ENCODE results near the gene PCDHA10. TPM values are rescaled to one million over a fixed set of nuclear protein-coding genes. Genes with fewer than 3 reads are reported as not detected.
"Not testable (repeated sequence)": the region's sequence is repeated elsewhere in the genome, so short reads cannot be mapped to it uniquely, and the experiment has no call there.

Gene PCDHA10
- total RNA-seq, 4 donors from 2014 or later = 0.78 to 4.4 (median 2.4) TPM

DNA sequence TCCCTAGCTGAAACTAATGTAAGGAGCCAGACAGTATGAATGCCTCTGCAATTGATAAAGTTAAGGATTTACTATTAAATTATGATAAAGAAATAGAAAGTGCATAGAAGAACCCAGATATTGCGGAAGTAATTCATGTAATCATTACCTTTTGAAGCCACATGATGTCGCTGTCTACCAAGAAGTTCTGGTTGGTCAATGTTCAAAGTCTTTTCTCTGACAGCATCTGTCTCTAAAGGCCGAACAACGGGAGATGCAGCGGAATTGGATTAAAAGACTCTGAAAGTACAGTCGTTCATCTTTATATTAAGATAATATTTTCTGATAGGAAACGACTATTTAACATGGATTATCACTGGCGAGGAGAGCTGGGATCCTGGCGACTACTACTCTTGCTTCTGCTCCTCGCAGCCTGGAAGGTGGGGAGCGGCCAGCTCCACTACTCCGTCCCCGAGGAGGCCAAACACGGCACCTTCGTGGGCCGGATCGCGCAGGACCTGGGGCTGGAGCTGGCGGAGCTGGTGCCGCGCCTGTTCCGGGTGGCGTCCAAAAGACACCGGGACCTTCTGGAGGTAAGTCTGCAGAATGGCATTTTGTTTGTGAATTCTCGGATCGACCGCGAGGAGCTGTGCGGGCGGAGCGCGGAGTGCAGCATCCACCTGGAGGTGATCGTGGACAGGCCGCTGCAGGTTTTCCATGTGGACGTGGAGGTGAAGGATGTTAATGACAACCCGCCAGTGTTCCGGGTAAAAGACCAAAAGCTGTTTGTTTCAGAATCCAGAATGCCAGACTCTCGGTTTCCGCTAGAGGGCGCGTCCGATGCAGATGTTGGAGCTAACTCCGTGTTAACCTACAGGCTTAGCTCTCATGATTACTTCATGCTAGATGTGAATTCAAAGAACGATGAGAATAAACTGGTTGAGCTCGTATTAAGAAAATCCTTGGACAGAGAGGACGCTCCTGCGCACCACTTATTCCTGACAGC, 14.4 kb upstream of the PCDHA10 start, which contains the start of gene PCDHA8:
TSS of gene PCDHA8 (plus strand) at position 210 of the 985 bp plus-strand sequence. CDS start at position 345, 135 bp downstream.
- Histone ChIP-seq H3K27me3 (no peaks in the 10 kb centered on the region), H3K36me3 (no peaks in the 10 kb centered on the region), H3K27ac (no peak within 1 kb of the TSS), H3K4me3 (no peak within 1 kb of the TSS), H3K9me3 (peaks cover 0 to 48% (median 6%) of the 10 kb centered on the region in 4 donors), H3K4me1 (no peaks in the 10 kb centered on the region)
- TF ChIP-seq, protein P1, sequence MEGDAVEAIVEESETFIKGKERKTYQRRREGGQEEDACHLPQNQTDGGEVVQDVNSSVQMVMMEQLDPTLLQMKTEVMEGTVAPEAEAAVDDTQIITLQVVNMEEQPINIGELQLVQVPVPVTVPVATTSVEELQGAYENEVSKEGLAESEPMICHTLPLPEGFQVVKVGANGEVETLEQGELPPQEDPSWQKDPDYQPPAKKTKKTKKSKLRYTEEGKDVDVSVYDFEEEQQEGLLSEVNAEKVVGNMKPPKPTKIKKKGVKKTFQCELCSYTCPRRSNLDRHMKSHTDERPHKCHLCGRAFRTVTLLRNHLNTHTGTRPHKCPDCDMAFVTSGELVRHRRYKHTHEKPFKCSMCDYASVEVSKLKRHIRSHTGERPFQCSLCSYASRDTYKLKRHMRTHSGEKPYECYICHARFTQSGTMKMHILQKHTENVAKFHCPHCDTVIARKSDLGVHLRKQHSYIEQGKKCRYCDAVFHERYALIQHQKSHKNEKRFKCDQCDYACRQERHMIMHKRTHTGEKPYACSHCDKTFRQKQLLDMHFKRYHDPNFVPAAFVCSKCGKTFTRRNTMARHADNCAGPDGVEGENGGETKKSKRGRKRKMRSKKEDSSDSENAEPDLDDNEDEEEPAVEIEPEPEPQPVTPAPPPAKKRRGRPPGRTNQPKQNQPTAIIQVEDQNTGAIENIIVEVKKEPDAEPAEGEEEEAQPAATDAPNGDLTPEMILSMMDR (IDR thresholded peaks at IDR 0.05) = no peak
- TF ChIP-seq EP300 (IDR thresholded peaks at IDR 0.05) = no peak
- TF ChIP-seq POLR2A (IDR thresholded peaks at IDR 0.05) = no peak
- 23 to 30% methylated on average over 32 to 47 of the region's 47 CpGs for WGBS, 2 donors
- DNase-seq (ENCODE audit: low spot score in 2 of 2) = no peak

DNA sequence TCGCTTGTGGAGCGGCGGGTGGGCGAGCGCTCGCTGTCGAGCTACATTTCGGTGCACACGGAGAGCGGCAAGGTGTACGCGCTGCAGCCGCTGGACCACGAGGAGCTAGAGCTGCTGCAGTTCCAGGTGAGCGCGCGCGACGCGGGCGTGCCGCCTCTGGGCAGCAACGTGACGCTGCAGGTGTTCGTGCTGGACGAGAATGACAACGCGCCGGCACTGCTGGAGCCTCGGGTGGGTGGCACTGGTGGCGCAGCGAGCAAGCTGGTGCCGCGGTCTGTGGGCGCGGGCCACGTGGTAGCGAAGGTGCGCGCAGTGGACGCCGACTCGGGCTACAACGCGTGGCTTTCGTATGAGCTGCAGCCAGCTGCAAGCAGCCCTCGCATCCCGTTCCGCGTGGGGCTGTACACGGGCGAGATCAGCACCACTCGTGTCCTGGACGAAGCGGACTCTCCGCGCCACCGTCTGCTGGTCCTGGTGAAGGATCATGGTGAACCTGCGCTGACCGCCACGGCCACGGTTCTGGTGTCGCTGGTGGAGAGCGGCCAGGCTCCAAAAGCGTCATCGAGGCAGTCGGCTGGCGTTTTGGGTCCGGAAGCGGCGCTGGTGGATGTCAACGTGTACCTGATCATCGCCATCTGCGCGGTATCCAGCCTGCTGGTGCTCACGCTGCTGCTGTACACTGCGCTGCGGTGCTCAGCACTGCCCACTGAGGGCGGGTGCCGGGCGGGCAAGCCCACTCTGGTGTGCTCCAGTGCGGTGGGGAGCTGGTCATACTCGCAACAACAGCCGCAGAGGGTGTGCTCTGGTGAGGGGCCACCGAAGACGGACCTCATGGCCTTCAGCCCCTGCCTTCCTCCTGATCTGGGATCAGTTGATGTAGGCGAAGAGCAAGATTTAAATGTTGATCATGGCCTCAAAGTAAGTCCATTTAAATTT, 12.6 kb upstream of the PCDHA10 start:
- no peak overlapping the region for H3K27ac ChIP-seq
- 44 to 50% methylated on average over 47 to 80 of the region's 87 CpGs for WGBS, 2 donors
- TF ChIP-seq EP300 (IDR thresholded peaks at IDR 0.05) = no peak
- TF ChIP-seq, protein P1 (IDR thresholded peaks at IDR 0.05) = no peak
- no peaks in the 10 kb centered on the region for H3K36me3 ChIP-seq
- DNase-seq (ENCODE audit: low spot score in 2 of 2) = no peak
- no peak overlapping the region for H3K4me3 ChIP-seq
- no peaks in the 10 kb centered on the region for H3K4me1 ChIP-seq
- peaks cover 0 to 50% (median 6%) of the 10 kb centered on the region in 4 donors for H3K9me3 ChIP-seq
- H3K27me3 ChIP-seq = no peaks in the 10 kb centered on the region

DNA sequence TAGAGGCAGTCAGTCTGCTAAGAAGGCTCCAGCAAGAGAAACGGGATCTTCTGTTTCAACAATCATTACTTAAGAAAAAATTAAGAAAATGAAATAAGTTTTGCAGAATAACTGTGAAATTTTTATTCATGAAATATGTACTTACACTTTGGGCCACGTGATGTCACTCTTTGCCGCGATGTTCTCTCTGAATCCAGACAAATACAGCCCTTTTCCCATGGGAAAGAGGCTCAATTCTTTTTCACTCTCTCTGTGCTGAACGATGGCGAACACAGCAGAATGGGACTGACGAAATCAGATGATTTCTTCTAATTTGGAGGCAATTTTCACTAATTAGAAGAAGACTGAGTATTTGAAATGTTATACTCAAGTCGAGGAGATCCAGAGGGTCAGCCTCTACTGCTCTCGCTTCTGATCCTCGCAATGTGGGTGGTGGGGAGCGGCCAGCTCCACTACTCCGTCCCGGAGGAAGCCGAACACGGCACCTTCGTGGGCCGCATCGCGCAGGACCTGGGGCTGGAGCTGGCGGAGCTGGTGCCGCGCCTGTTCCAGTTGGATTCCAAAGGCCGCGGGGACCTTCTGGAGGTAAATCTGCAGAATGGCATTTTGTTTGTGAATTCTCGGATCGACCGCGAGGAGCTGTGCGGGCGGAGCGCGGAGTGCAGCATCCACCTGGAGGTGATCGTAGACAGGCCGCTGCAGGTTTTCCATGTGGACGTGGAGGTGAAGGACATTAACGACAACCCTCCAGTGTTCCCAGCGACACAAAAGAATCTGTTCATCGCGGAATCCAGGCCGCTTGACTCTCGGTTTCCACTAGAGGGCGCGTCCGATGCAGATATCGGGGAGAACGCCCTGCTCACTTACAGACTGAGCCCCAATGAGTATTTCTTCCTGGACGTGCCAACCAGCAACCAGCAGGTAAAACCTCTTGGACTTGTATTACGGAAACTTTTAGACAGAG, 7.3 kb upstream of the PCDHA10 start, which contains the start of gene PCDHA9:
TSS of gene PCDHA9 (plus strand) at position 244 of the 964 bp plus-strand sequence. CDS start at position 358, 114 bp downstream.
- H3K27ac ChIP-seq; H3K36me3 ChIP-seq; H3K27me3 ChIP-seq; H3K4me1 ChIP-seq; H3K4me3 ChIP-seq; DNase-seq (ENCODE audit: low spot score in 2 of 2): not testable (repeated sequence)
- WGBS, 2 donors = 23 to 25% methylated on average over 24 to 34 of the region's 48 CpGs
- peaks cover 0 to 62% (median 1%) of the 10 kb centered on the region in 4 donors for H3K9me3 ChIP-seq

DNA sequence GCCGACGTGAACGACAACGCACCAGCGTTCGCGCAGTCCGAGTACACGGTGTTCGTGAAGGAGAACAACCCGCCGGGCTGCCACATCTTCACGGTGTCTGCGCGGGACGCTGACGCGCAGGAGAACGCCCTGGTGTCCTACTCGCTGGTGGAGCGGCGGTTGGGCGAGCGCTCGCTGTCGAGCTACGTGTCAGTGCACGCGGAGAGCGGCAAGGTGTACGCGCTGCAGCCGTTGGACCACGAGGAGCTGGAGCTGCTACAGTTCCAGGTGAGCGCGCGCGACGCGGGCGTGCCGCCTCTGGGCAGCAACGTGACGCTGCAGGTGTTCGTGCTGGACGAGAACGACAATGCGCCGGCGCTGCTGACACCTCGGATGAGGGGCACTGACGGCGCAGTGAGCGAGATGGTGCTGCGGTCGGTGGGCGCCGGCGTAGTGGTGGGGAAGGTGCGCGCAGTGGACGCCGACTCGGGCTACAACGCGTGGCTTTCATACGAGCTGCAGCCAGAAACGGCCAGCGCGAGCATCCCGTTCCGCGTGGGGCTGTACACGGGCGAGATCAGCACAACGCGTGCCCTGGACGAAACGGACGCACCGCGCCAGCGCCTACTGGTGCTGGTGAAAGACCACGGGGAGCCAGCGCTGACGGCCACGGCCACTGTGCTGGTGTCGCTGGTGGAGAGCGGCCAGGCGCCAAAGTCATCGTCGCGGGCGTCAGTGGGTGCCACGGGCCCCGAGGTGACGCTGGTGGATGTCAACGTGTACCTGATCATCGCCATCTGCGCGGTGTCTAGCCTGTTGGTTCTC, 5.7 kb upstream of the PCDHA10 start:
- WGBS, 2 donors = 48 to 52% methylated on average over 52 to 97 of the region's 101 CpGs

More for the DNA sequence above, 5.7 kb upstream of the PCDHA10 start:
- not testable (repeated sequence) for H3K36me3 ChIP-seq; H3K27ac ChIP-seq; H3K27me3 ChIP-seq; H3K4me3 ChIP-seq; H3K4me1 ChIP-seq; DNase-seq (ENCODE audit: low spot score in 2 of 2)
- peaks cover 0 to 58% (median 1%) of the 10 kb centered on the region in 4 donors for H3K9me3 ChIP-seq
